HG02759 (cell line): ENCODE data around the gene PCSK7.

Experiments used
- ATAC-seq: cut with Tn5 transposase; IDR thresholded peaks from one replicate; pipeline ENCODE4 v1.9.1; 2021; ENCODE audit warnings: mild to moderate bottlenecking, moderate library complexity; ENCODE audit not compliant: unreplicated experiment

Gene PCSK7

GRCh38 chr11:117170210-117170609 is 61.7 kb downstream of the PCSK7 start:
- no peak for ATAC-seq

DNA sequence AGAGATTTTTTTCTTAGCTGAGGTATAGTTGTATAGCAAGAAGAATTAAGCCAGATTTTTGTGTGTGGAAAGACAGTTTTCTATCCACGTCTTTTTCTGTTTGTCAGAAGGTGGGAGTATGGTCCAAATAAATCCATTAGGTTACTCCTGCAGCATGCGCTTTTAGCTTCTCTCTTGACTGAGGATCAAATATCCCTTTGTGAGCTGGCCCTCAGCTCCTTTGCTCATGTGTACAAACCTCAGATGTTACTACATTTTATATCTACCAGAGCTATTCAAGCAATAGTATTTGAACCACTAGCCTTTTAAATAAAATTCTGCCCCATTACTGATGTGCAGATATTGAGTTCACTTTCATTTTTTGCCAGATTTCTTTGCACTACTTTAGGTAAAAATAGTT is 62.1 kb downstream of the PCSK7 start:
- ATAC-seq = no peak

DNA sequence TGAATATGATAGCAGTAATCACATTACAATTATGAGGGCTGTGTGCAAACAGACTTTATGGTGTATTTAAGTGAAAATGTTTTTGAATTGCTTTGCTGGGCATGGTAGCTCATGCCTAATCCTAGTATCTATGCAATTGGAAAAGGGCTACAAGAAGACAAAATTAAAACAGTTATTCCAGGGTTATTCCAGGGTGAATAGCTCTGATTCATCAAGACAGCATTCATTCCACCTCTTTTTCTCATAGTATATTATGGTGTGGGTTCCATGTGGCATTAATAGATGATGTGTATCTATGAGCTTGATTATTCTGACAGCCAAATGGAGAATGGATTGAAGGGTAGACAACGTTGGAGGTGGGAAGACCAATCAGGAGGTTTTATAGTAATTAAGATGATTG is 65.4 kb downstream of the PCSK7 start:
- ATAC-seq = no peak

DNA sequence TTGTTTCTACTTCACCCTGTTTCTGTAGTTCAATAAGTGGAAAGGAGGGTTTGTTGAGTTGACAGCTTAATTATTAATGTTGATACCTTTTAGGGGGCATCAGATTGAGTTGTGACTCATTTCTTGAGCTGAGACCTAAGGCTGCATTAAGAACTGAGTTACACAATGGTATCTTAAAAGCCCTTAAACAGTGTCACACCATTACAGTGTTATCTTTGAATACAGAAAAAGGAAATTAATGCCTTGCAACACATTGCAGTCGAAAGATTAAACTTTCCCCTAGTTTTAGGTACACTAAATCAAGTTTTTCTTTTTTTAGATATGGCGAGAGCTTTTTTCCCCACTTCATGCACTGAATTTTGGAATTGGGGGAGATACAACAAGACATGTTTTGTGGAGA is 71.0 kb downstream of the PCSK7 start:
- peak; percentile 67 for ATAC-seq

DNA sequence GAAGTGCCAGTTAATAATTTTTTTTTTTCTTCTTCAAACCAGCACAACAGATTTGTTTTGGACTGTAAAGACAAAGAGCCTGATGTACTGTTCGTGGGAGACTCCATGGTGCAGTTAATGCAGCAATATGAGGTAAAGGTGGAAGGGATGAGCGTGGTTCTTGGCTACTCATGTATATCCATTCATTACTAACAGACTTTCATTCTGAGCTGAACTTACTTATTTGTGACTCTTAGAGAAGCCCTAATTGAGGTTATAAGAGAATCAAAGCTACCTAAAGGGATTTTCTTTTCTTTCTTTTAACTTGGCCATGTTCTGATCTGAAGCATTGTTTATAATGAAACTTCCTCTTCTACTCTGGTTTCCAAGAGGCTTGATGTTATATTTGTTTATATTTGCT is 72.0 kb downstream of the PCSK7 start:
- ATAC-seq = no peak

GRCh38 chr11:117157507-117157906 is 74.4 kb downstream of the PCSK7 start:
- ATAC-seq = no peak

- no peak for ATAC-seq
These were observed 77.4 kb downstream of the PCSK7 start for GRCh38 chr11:117154468-117154867.
